T-helper 2 cell (primary cell): ENCODE data around the gene DHCR24.

Source experiments
- DNase-seq, 5 experiments: peaks; one replicate each; pipeline versions ENCODE4 v3.0.0 to v3.0.0-alpha.2; 2012 to 2022

DHCR24 gene

DNA sequence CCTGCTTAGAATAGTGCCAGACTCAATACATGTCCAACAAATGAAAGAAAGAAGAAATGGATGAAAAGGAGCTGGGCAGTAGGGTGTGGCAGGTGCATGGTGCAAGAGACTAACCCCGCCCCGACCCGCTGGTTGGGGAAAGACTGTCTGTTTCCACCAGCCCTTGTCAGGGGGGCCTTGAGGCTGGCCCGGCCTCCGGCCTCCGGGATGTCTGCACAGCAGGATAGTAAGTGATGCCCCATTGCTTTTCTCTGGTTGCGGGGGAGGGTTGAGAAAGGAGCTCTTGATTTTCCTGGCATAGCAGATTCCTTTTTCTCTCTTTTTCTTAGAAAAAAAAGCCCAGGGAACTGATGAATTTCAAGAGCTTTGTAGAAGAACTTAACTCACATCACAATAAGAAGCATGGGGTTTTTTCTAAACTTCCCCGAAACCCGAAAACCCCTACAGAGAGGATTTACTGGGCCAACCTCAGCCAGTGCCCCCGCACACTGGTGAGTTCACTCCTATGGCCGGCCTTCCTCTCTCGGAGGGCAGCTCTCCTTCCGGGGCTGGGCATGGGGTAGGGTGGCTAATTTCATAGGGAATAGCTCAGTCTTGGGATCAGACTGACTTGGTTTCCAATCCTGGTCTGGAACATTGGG is 73.4 kb downstream of the DHCR24 start:
- no peak for DNase-seq

DNA sequence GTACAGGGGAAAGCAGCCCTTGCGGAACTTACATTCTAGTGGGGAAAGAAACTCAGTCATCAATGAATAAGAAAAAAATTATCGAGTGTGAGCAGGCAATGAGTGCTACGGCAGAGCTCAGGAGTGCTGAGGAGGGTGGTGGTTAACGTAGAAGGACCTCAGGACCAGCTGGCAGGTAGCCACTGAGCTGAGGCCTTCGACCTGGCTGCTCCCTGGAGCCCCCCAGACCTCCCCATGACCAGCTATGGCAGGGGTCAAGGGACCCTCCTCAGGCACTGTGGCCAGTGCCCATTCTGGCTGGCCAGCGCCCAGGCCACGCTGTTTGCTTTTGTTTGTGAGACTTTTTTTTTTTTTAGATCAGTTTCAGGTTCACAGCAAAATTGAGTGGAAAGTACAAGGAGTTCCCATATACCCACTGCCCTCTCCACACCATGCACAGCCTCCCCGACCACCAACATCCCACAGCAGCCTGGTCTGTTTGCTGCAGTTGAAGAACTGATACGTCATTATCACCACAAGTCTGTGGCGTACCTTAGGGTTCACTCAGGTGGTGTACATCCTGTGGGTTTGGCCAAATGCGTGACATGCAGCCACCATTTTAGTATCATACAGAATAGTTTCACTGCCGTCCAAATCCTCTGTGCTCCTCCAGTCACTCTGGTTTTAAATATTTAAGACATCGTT is 74.1 kb downstream of the DHCR24 start:
- peak in 2 of 5 experiments; percentile 14 to 65 for DNase-seq

DNA sequence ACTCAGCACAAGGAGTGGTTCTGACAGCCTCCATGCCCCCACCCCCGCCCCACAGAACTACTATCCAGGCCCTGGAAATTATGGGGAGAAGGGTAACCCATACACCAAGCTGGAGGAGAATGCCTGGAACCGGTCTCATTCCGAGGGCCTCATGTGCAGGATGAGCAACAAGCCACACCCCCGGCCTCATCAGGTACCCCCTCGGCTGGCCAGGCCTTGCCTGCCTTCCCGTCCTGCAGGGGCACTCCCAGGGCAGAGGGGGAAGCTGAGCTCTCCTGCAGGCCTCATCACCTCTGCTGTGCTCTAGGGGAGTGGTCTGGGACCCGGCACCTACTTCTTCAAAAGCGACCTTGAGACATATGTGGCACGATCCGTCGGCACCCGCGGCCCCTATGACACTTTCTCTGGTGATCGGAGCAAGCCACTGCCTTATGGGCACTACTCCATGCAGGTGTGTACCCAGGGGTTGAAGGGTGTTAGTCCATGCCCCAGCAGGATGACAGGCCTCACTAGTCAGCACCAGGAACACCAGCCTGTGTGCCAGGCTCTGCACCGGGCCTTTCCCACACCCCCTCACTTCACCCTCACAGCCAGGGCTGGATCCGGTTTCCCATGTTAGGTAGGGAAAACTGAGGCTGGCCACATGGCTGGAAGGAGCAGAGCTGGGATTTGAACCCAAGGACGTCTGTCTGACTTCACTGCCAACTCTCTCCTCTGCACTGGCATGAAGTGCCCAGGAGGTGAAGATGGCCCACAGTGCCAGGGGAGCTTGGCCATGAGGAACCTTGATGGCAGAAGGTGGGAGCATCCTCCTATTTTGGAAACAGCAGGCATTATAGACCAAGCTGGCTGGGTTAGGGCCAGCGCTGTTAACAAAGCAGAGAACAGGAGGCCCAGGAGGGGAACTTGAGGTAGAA is 75.0 kb downstream of the DHCR24 start:
- no peak for DNase-seq

DNA sequence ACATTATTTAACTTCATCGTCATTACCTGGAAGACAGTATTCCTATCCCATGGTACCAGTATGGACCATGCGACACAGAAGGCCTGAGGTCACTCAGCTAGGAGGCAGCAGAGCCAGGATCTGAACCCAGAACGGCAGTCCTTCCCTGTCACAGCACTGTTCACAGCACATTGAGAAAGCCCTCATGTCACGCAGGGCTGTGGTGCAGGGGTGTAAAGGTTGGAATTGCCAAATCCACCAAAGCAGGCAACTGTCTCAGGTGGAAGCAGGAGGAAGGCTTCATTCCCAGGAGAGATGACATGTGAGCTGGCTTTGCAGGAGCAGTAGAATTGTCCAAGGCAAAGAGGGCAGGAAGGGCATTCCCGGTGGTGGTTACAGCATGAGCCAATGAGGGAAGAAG is 75.9 kb downstream of the DHCR24 start:
- no peak for DNase-seq

DNA sequence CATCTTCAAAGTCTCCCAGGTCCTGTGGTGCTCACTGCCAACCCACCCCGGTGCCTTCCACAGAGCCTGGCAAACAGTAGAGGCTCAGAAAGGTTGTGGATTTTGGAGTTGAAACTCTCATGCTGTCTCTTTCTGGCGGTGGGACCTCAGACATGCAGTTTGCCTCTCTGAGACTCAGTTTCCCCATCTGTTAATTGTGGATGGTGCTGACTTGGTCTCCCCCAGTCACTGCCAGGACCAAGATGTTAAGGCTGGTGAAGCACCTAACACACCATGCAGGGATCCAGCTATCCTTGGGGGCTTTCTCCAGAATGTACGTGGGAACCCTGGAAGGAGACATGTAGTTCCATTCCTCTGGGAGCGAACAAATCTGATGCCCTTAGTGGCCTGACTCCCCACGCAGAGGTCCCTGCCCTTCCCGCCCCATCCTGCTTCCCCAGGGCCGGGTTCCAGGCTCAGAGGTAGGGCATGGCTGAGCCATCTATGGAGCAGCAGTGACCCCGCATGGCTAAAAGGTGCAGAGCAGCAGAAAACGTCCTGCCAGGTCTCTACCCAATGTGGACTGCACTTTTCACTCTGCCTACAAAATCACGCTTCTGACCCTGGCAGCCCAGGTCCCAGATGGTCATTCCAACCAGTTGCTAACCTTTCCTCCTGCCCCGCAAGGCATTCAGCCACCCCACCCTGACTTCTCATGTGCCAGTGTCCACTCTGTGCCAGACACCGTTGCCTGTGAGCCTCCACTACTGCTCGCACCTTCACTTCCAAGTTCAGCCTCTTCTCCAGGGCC is 76.6 kb downstream of the DHCR24 start:
- DNase-seq: peak in 4 of 5 experiments; percentile 33 to 63 (median 48)

DNA sequence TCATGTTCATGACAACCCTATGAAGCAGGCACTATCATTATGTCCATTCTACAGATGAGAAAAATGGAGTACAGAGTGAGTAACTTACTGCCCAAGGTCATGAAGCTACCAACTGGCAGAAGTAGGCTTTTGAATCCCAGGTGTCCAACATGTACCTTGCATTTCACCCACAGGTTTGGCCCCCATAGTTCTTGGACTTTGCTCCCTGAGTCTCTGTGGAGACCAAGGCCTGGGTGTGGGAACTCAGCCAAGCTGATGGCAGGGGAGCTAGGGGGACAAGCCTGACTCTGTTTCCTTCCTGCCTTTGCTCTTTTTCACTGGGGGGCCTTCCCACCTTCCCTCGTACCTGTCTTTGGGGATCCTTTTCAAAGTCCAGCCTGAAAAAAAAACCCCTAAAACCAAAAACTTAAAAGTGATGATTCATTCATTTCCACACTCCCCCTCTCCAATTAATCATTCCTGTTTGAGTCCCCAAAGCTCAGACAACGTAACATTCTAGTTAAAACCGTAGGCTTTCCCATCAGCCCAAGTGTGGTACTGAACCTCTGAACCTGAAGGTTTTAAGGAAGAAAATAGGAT is 77.4 kb downstream of the DHCR24 start:
- DNase-seq: no peak

DNA sequence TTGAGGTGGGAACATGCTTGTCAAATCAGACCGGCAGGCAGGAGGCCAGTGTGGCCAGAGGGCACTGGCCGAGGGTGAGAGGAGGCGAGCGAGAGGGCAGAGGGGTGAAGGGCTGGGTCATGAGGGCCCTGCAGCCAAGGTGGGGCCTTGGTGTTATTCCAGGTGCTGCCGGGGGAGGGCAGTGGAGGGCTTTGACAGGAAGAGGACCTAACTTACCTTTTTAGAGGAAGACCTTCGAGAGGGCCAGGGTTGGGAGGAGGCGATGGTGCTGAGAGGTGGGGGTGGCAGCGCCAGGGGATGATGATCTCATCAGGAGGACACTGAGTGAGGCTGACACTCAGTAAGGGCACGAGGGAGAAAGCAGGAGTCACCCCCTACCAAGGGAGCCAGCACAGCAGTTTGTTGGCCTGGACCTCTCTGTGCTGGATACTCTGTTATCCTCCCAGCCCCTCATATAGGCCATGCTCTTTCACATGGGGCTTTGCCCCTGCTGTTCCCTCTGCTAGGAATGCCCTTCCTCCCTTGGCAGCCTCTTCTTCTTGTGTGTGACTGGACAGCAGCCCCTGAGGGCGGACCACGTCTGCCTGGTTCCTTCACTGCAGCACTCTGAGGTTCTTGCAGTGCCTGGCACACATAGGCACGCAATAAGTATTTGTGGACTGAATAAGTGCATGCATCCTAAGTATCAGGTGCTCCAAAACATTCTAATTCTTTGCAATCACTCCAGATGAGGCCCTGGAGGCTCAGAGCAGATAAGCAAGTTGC is 78.4 kb downstream of the DHCR24 start:
- no peak for DNase-seq

DNA sequence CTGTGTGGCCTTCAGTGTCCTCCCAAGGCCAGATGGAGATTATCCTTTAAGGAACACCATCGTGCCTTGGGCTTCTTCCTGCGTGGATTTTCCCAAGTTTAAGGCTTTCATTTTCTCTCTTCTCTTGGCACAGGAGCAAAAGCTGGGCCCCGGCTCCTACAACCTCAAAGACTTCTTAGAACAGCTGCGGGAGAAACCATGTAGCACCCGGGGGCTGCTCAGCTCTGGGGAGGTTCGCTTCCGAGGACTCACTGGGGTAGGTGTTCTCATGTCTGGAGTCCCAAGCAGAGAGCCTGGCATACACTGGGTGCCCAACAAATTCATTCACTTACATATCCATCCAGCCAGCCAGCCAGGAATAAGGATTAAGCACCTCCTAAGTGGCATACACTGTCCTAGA is 79.2 kb downstream of the DHCR24 start:
- DNase-seq: no peak

DNA sequence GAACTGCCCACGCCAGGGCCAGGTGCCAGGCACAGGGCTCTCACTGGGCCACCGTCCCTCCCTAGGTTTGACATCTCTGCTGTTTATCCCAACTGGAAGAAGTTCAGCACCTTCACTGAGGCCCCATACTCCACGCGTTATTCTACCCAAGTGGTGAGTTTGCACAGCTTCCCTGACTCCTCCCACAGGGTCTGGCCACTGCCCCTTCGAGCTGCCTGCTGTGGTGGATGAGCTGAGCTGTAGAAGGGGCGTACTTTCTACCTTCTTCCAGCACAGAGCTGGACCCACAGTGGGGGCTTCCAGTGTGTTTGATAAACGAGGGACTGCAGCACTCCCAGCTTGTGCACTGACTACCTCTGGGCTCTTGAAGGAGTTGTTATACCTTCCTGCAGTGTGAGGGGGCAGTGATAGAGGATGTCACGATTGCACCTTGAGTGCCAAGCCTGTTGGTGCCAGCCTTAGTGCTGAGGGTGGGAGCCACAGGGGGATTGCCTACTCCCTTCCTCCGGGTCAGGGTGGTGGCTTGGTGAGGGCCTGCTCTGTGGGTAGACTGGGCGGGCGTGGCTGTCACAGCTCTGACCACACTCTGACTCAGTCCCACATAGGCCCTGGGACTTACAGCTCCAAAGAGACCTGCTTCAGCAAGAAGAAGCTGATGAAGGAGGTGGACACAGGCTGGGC is 79.9 kb downstream of the DHCR24 start:
- DNase-seq: peak in 2 of 5 experiments; percentile 36 to 66

DNA sequence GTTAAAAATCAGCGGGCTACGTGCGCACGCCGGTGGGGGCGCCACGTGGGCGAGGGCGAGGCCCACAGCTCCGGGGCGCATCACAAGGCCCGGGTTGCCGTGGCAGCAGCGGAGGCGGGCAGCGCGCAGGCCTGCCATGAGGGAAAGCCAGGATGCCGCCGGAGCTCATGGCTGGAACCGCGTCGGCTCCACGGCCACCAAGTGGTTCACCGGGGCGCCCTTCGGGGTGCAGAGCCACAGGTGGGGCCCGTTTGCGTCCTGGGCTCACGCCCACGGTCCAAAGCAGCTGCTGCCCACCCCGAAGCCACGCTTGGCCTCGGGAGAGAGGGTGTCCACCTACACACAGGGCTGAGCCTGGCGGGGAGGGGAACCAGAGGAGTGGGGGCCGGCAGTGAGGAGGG is 81.0 kb downstream of the DHCR24 start:
- DNase-seq: no peak

DNA sequence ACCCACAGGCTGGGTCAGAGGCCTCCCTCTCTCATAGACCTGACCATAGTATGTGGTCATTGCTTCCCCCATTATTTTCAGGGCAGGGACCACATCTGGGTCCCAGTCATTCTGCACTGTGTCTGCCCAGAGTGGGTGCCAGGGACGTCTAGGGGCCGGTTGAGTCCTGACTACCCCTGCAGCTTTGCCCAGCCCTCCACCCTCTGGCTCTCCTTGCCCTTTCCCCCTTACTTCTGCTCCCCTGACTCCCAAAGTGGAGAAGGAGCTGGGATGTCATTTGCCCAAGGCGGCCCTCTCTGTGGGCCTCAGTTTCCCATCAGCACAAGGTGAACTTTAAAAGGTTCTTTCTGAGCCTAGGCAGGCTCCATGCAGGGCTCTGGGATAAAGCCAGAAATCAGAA is 81.5 kb downstream of the DHCR24 start:
- DNase-seq: no peak

DNA sequence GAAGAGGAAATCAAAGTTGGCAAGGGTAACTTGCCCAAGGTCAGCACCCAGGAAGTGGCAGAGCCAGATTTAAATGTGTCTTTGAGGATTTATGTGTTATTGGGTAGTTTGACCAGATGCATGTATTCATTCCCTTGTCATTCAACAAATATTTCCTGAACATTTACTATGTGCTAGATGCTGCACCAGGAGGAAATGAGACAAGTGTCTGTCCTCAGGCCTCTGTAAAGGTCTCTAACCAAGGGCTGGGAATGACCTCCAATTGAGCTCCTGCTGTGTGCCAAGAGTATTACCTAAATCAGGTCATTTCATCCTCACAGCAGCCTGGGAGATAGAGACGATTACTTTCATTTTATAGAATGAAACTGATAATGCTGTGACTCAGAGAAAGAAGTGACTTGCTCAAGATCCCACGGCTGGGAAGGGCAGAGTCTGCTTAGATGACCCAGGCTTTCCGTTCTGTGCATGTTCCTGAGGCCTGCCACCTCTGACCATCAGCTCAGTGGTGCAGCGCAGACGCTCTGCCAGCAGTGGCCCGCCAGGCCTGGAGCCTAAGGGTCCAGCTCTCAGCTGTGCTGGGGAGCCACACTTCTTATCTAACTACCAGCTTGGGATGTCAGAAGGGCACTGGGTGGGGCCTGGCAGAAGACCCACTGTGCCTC is 82.4 kb downstream of the DHCR24 start:
- peak in 1 of 5 experiments; percentile 20 for DNase-seq

DNA sequence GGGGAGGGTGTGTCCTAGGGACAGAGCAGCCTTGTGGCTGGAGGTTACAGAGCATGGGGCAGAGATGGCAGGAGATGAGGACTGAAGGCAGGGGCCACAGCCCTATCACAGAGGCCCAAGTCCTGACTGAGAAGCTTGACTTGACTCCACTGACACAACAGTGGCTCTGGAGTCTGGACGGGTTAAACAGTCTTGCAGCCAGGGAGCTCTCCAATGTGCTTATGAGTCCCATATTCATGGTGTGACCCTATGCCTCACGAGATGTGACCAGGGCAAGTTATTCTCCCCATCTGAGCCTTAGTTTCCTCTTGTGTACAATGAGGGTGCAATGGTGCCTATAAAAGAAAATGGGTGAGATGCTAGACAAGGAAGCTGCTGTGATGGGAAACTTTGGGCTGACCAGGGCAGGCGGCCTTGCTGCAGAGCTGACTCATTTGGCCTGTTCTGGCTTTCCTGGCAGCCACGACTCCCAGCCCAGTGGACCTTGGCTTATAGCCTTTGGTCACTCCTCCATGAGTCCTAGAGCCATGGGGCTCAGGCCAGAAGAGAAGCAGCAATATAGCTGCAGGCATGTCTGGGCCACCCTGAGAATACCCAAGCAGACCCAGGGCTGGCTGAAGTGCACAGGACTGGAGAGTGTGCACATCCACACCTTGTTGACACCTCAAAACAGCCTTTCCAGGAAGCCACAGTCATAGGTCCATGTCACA is 83.1 kb downstream of the DHCR24 start:
- peak in 1 of 5 experiments; percentile 43 for DNase-seq

DNA sequence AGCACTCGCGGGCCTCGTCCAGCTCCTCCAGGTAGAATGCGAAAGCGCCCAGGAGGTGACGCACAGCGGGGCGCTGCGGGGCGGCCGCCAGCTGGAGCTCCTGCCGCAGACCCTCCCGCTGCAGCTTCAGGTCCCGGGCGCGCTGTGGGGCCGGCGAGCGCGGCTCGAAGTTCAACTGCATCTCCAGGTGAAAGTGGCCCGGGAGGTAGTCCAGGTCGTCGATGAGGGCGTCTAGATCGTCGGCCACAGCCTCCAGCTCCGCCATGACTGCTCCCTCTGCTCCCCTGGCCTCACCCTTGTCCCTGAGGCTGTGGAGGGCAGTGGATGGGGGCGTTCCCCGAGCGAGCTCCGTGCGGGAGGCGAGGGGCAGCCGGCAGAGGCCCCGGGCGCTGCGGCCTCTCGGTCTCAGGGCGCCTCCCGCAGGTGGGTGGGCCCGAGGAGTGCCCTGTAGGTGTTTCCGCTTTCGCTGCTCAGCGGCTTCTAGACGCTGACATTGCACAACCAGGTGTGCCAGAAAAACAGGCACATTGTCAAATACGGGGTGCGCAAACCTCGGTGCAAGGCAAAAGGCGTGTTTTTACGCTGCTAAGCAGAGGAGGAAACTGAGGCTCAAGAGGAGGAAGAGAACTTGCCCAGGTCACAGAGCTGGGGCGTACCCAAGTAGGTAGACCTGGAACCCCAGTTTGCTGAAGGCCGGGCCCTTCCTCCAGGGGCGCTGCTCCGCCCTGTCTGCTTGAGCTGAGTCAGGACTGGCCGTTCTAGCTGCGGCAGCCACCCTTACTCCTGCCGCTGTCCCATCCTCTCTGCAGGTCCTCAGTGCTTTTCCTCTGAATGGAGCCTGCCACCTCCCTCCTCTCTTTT is 85.9 kb downstream of the DHCR24 start, which contains the start of gene TTC22:
Gene TTC22 (minus strand): TSS at position 425 of the 861 bp plus-strand sequence. CDS start 160 bp downstream, at position 265.
- DNase-seq: peak; percentile 39 to 81 (median 59)

DNA sequence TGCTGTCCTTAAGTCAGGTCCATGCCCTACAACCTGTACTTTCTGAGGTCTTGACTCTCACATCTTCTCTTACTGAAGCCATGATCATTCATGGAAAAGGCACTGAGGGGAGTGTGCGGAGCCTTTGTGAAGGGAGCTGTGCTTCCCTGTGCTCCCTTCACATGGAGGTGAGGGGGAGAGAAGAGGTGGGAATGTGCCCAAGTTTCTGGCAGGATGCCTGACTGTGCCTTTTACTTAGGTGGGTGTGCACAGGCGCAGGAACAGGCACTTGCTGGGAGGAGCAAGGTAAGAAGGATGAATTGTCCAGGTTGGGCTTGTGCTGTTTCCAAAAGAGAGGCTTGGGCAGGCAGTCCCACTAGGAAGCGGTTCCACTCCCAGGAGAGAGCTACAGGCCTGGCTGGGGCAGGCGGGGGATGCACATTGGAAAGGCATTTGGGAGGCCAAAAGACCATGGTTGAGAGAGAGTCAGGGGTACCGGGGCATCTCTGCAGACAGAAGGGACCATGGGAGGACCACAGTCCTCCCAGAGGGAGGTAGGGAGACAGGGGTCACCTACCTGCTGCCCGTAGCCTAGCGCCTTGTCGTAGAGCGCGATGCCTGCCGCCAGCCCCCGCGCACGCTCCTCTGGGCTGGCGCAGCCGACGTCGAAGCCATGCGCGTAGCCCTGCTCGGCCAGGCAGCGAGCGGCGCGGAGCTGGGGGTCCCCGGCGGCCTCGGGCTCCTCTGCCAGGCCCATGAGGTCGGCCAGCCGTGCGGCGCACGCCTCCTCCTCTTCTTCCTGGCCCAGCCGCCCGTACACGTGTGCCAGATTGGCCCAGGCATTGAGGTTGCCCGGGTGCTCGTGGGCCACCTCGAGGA is 86.7 kb downstream of the DHCR24 start:
- DNase-seq: no peak
